Ishikawa (cell line): ENCODE results near the gene CDH18.

Source experiments
- EGR1 ChIP-seq: IDR thresholded peaks from 2 replicates; pipeline ENCODE4 v1.6.1; 2012
- EP300 ChIP-seq: IDR thresholded peaks from 2 replicates; pipeline ENCODE4 v1.6.1; 2012; ENCODE audit warnings: borderline replicate concordance
- MAX ChIP-seq: IDR thresholded peaks from 2 replicates; pipeline ENCODE4 v1.6.1; 2012
- RAD21 ChIP-seq: IDR thresholded peaks from 2 replicates; pipeline ENCODE4 v1.6.1; 2012; ENCODE audit warnings: low read depth
- REST ChIP-seq: IDR thresholded peaks from 2 replicates; pipeline ENCODE4 v1.6.1; 2012; ENCODE audit warnings: low read depth, mild to moderate bottlenecking
- TCF12 ChIP-seq: IDR thresholded peaks from 2 replicates; pipeline ENCODE4 v1.6.1; 2012; ENCODE audit warnings: low read depth
- USF1 ChIP-seq: IDR thresholded peaks from 2 replicates; pipeline ENCODE4 v1.6.1; 2012
- ZBTB7A ChIP-seq: IDR thresholded peaks from 2 replicates; pipeline ENCODE4 v1.6.1; 2012; ENCODE audit warnings: low read depth

- TF ChIP-seq MAX (no peak), REST (no peak), EP300 (no peak), EGR1 (no peak), RAD21 (no peak), USF1 (no peak), TCF12 (no peak), ZBTB7A (no peak)
Observed at GRCh38 chr5:20028506-20028905, 40.5 kb upstream of the CDH18 start.
